ENCODE results near the gene LHPP.

Gene LHPP

DNA sequence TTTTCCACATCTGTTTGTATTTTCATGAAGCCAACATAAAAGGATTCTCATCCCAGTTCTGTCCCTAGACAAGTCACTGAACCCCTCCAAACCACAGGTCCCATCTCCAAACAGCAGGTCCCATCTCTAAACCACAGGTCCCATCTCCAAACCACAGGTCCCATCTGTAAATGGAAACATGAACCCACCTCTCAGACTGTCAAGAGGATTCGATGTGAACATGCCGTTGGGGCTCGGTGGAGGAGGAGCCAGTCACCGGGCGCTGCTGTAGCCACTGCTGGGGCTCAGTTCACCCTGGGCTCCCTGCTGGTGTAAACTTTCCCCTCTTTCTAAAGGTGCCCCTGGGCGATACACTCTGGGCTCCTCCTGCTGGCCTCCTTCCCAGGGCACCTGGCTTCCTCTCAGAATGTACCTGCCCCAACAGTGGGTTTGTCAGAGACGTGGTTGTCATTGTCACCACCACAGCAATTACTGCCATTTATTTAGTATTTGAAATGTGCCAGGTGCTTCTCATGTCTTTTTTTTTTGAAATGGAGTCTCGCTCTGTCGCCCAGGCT lies 13.0 kb downstream of the LHPP start:
- TF ChIP-seq GATA2 (IDR thresholded peaks at IDR 0.05; ENCODE audit: low read depth, low read length) (no peak), GATA3 (IDR thresholded peaks at IDR 0.05; ENCODE audit: low read depth, low read length) (no peak)

GRCh38 chr10:124476043-124476725 lies 14.6 kb downstream of the LHPP start:
- no peak for TF ChIP-seq GATA2 (IDR thresholded peaks at IDR 0.05; ENCODE audit: low read depth, low read length)
- TF ChIP-seq GATA3 (IDR thresholded peaks at IDR 0.05; ENCODE audit: low read depth, low read length), result no peak

DNA sequence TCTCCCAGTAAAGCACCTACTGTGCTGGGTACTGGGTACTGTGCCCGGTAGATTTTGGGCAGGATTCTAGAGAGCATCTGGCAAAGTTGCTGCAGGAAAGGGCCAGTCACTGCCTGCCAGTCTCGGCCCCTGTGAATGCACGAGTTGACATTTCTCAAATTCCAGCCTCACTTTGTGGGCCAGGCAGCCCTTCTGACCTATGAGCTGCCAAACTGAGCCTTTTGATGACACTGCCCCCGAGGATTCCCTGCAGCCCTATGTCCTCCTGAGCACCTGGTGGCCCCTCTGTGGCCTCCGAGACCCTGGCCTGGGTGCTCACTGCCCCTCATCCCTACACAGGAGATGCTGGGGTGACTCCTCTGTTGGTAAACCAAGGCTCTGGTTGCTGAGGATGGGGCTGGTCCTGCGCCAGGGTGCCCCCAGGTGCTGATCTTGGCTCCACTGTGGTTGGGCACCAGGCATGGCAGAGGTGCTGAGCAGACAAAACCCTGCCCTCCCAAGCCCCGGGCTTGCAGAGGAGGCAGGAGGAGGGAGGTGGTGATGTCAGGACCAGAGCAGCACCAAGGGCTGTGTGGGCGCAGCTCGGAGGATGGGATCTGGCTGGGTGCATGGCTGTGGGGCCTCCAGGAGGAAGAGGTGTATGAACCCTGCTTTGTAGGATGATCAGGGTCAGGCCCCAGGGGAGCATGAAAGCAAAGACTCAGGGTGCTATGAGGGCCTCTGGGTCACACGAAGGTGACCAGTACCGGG lies 16.2 kb downstream of the LHPP start:
- TF ChIP-seq GATA3 (IDR thresholded peaks at IDR 0.05; ENCODE audit: low read depth, low read length) (no peak), GATA2 (IDR thresholded peaks at IDR 0.05; ENCODE audit: low read depth, low read length) (no peak)

DNA sequence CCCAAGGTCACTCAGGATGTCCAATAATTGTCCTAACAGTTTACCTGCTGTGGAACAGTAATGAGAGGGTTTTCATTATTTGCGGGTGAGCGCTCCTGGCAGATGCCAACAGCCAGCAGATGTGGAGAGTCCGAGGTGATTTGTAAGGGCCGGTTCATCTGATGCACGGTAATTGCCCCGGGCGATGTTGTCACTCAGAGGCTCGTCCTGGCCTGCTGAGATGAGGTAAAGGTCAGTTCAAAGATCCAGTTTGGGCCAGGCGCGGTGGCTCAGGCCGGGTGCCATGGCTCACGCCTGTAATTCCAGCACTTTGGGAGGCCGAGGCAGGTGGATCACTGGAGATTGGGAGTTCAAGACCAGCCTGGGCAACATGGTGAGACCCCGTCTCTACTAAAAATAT lies 16.9 kb downstream of the LHPP start:
- TF ChIP-seq GATA2 (IDR thresholded peaks at IDR 0.05; ENCODE audit: low read depth, low read length) (no peak), GATA3 (IDR thresholded peaks at IDR 0.05; ENCODE audit: low read depth, low read length) (no peak)

DNA sequence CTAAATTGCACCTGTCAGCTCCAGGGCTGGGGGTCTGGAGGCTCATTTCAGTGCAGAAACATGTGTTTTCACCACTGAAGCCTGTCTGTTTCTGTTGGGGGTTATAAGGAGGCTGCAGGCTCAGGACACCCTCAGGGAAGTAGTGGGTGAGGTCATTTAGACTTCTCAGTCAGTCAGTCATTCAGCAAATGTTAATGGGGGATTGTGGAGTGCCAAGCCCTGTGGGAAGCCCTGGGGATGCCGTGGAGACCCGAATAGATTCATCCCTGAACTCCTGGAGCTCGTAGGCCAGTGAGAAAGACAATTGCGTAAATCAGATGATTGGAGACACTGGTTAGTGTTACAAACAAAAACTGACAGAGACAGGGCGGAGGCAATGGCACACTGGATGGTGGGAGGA lies 19.2 kb downstream of the LHPP start:
- no peak for TF ChIP-seq GATA2 (IDR thresholded peaks at IDR 0.05; ENCODE audit: low read depth, low read length)
- no peak for TF ChIP-seq GATA3 (IDR thresholded peaks at IDR 0.05; ENCODE audit: low read depth, low read length)

DNA sequence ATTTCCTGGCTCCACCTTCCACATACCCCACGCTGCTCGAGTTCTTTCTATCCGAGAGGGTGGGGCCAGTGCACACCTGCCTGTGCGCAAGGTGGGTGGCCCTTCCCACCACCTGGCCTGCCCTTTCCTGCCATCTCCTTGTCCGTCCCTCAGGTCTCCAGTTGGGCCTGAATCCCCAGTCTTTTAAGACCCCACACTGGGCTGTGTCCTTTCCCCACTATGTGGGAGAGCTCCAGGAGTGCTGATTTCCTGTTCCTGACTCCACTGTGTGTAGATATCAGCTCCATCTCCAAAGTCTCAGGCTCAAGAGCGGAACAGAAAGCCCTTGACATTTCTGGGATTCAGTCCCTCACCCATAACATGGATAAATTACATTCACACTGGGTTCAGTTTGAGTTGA lies 20.1 kb downstream of the LHPP start:
- TF ChIP-seq GATA2 (IDR thresholded peaks at IDR 0.05; ENCODE audit: low read depth, low read length), result no peak
- TF ChIP-seq GATA3 (IDR thresholded peaks at IDR 0.05; ENCODE audit: low read depth, low read length), result no peak

GRCh38 chr10:124482236-124482800 lies 20.7 kb downstream of the LHPP start:
- TF ChIP-seq GATA3 (IDR thresholded peaks at IDR 0.05; ENCODE audit: low read depth, low read length) (no peak), GATA2 (IDR thresholded peaks at IDR 0.05; ENCODE audit: low read depth, low read length) (no peak)

- TF ChIP-seq GATA3 (IDR thresholded peaks at IDR 0.05; ENCODE audit: low read depth, low read length) (no peak), GATA2 (IDR thresholded peaks at IDR 0.05; ENCODE audit: low read depth, low read length) (no peak)
Observed at GRCh38 chr10:124482876-124483275, 21.3 kb downstream of the LHPP start.

GRCh38 chr10:124484031-124484430 lies 22.4 kb downstream of the LHPP start:
- TF ChIP-seq GATA2 (IDR thresholded peaks at IDR 0.05; ENCODE audit: low read depth, low read length), result no peak
- no peak for TF ChIP-seq GATA3 (IDR thresholded peaks at IDR 0.05; ENCODE audit: low read depth, low read length)

DNA sequence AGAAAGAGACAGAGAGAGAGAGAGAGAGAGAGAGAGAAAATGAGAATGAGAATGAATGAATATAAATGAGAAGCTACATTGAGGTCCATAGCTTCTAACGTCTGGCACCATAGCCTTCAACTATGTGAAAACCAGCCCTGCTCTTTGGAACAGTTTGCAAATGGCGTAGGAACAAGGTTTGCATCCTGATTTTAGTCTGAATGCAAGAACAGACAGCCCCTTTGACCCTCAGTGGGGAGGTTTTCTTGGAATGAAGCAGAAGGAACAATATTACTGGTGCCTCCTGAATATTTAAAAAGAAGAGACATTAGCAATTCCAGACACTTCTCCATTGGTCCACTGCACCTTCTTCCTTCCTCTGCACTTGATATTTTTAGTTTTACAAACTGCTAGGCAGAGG lies 23.0 kb downstream of the LHPP start:
- TF ChIP-seq GATA3 (IDR thresholded peaks at IDR 0.05; ENCODE audit: low read depth, low read length) (no peak), GATA2 (IDR thresholded peaks at IDR 0.05; ENCODE audit: low read depth, low read length) (no peak)

- no peak for TF ChIP-seq GATA3 (IDR thresholded peaks at IDR 0.05; ENCODE audit: low read depth, low read length)
- no peak for TF ChIP-seq GATA2 (IDR thresholded peaks at IDR 0.05; ENCODE audit: low read depth, low read length)
Observed at GRCh38 chr10:124486635-124487034, 25.0 kb downstream of the LHPP start.

- TF ChIP-seq GATA2 (IDR thresholded peaks at IDR 0.05; ENCODE audit: low read depth, low read length) (no peak), GATA3 (IDR thresholded peaks at IDR 0.05; ENCODE audit: low read depth, low read length) (no peak)
Observed at GRCh38 chr10:124491105-124491504, 29.5 kb downstream of the LHPP start.

DNA sequence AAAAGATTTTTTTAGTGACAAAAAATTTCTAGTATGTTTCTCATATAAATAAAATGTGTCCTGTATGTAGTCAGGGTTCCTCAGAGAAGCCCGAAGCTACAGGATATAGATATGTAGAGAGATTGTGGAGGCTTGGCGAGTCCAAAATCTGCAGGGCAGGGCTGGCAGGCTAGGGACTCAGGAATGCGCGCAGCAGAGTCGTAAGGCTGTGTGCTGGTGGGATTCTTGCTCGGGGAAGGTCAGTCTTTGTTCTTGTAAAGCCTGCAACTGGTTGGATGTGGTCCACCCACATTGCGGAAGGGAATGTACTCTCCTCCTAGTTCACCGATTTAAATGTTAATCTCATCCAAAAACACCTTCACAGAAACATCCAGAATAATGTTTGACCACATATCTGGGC lies 30.6 kb downstream of the LHPP start:
- no peak for TF ChIP-seq GATA2 (IDR thresholded peaks at IDR 0.05; ENCODE audit: low read depth, low read length)
- TF ChIP-seq GATA3 (IDR thresholded peaks at IDR 0.05; ENCODE audit: low read depth, low read length), result no peak

GRCh38 chr10:124493214-124493882 lies 31.7 kb downstream of the LHPP start:
- TF ChIP-seq GATA3 (IDR thresholded peaks at IDR 0.05; ENCODE audit: low read depth, low read length) (no peak), GATA2 (IDR thresholded peaks at IDR 0.05; ENCODE audit: low read depth, low read length) (no peak)

All from SH-SY5Y (cell line).